Measurements from ENCODE around the gene OASL.

GRCh38 chr12:121038861-121039668, at the start of gene OASL:
- TF ChIP-seq POLR2A (IDR thresholded peaks at IDR 0.05) (peak in 1 of 2 donors; percentile 11), CTCF (IDR thresholded peaks at IDR 0.05 in 4 of 5, conservative IDR thresholded peaks at IDR 0.05 in 1 of 5) (no peak)
